Keratinocyte (primary cell): ENCODE measurements around the gene RHNO1.

Experiments
- EZH2 ChIP-seq: IDR thresholded peaks from one replicate; pipeline ENCODE4 v1.6.1; 2012; ENCODE audit warnings: inconsistent platforms, mild to moderate bottlenecking, low read length, moderate library complexity
- TF ChIP-seq, protein P1 (sequence below), 3 experiments: IDR thresholded peaks in 1 of 3; conservative IDR thresholded peaks in 1 of 3; optimal IDR thresholded peaks in 1 of 3; 2 replicates in 2 of 3; 3 replicates in 1 of 3; pipeline versions ENCODE3 to v1.5.1; 2011; ENCODE audit warnings: low read length in 3 of 3, mild to moderate bottlenecking in 3 of 3, moderate library complexity in 2 of 3, control low read depth in 1 of 3, inconsistent platforms in 1 of 3; ENCODE audit not compliant: insufficient read depth in 2 of 3; ENCODE audit errors: extremely low read depth in 1 of 3

DNA sequence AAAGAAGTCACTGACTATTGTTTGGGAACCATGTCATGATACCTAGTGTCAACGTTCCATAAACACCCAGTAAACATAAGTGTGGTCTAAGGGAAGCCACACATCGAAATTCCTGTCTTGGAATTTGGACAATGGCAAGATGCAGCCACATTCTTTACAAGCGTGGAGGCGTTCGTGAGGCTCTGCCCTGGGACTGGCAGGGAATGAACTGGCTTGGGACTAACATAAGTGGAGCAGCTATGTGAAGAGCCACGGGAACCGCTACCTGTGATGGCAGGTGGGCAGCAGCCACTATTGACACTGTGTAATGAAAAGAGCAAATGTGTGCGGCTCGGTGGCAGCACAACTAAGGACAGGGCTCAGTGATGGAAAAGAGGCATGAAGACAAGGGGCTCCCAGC lies 32.2 kb upstream of the RHNO1 start:
- no peak for TF ChIP-seq EZH2
- TF ChIP-seq, protein P1, sequence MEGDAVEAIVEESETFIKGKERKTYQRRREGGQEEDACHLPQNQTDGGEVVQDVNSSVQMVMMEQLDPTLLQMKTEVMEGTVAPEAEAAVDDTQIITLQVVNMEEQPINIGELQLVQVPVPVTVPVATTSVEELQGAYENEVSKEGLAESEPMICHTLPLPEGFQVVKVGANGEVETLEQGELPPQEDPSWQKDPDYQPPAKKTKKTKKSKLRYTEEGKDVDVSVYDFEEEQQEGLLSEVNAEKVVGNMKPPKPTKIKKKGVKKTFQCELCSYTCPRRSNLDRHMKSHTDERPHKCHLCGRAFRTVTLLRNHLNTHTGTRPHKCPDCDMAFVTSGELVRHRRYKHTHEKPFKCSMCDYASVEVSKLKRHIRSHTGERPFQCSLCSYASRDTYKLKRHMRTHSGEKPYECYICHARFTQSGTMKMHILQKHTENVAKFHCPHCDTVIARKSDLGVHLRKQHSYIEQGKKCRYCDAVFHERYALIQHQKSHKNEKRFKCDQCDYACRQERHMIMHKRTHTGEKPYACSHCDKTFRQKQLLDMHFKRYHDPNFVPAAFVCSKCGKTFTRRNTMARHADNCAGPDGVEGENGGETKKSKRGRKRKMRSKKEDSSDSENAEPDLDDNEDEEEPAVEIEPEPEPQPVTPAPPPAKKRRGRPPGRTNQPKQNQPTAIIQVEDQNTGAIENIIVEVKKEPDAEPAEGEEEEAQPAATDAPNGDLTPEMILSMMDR (optimal IDR thresholded peaks at IDR 0.05 in 1 of 3, IDR thresholded peaks at IDR 0.05 in 1 of 3, conservative IDR thresholded peaks at IDR 0.05 in 1 of 3; ENCODE audit: extremely low read depth in 1 of 3, insufficient read depth in 2 of 3, low read length in 3 of 3), result no peak
